Endothelial cell (in vitro differentiated cells): ENCODE measurements around the gene ARL8A. TPM values are rescaled to one million over a fixed set of nuclear protein-coding genes. Genes with fewer than 3 reads are reported as not detected.

Source experiments
- DNase-seq: peaks from one replicate; pipeline ENCODE4 v3.0.0; 2021; ENCODE audit warnings: low spot score
- H3K27ac Mint-ChIP-seq: one replicate; pipeline ENCODE4 v1.8.0; 2021; ENCODE audit warnings: mixed read lengths, inconsistent platforms; ENCODE audit not compliant: unreplicated experiment
- H3K27me3 Mint-ChIP-seq: one replicate; pipeline ENCODE4 v1.8.0; 2021; ENCODE audit warnings: mild to moderate bottlenecking, moderate library complexity, mixed read lengths, inconsistent platforms; ENCODE audit not compliant: unreplicated experiment
- H3K36me3 Mint-ChIP-seq: one replicate; pipeline ENCODE4 v1.8.0; 2021; ENCODE audit warnings: mild to moderate bottlenecking, low read depth, mixed read lengths, inconsistent platforms; ENCODE audit not compliant: unreplicated experiment
- H3K4me1 Mint-ChIP-seq: one replicate; pipeline ENCODE4 v1.8.0; 2021; ENCODE audit warnings: mild to moderate bottlenecking, mixed read lengths, inconsistent platforms; ENCODE audit not compliant: unreplicated experiment
- H3K4me3 Mint-ChIP-seq: one replicate; pipeline ENCODE4 v1.8.0; 2021; ENCODE audit warnings: mild to moderate bottlenecking, mixed read lengths, inconsistent platforms; ENCODE audit not compliant: unreplicated experiment
- H3K9me3 Mint-ChIP-seq: one replicate; pipeline ENCODE4 v1.8.0; 2021; ENCODE audit warnings: mixed read lengths, inconsistent platforms; ENCODE audit not compliant: unreplicated experiment
- CTCF ChIP-seq: fragments of 200-600 bp; sonication (generic); IDR thresholded peaks from one replicate; pipeline ENCODE4 v1.5.0; 2021; ENCODE audit warnings: antibody characterized with exemption; ENCODE audit not compliant: unreplicated experiment
- total RNA-seq: library from RNA; stranded (reverse); fragmentation: NEBNext Ultra II Directional; extraction: Animal tissue kit (Norgen Biotek cat#: 25700); gene quantifications from one replicate; pipeline ENCODE4 v1.2.1, GENCODE V29; 2021; ENCODE audit not compliant: unreplicated experiment

The ARL8A gene
- total RNA-seq, 1 donor from 2014 or later: 38.8 TPM

- Mint-ChIP-seq H3K27me3 (peaks cover 6% of the 10 kb centered on the region), H3K4me3 (no peak overlapping the region), H3K4me1 (peaks cover 8% of the 10 kb centered on the region), H3K9me3 (no peaks in the 10 kb centered on the region), H3K36me3 (no peaks in the 10 kb centered on the region), H3K27ac (no peak overlapping the region)
- TF ChIP-seq CTCF: no peak
- DNase-seq: no peak
Observed at GRCh38 chr1:202165942-202166843, 21.7 kb upstream of the ARL8A start.

- H3K9me3 Mint-ChIP-seq: no peaks in the 10 kb centered on the region
- no peak for DNase-seq
- no peak overlapping the region for H3K27ac Mint-ChIP-seq
- peaks cover 7% of the 10 kb centered on the region for H3K27me3 Mint-ChIP-seq
- no peaks in the 10 kb centered on the region for H3K36me3 Mint-ChIP-seq
- H3K4me3 Mint-ChIP-seq: no peak overlapping the region
- H3K4me1 Mint-ChIP-seq: peaks cover 13% of the 10 kb centered on the region
- no peak for TF ChIP-seq CTCF
Observed at GRCh38 chr1:202165267-202165941, 20.9 kb upstream of the ARL8A start.

- Mint-ChIP-seq H3K27me3 (peaks cover 4% of the 10 kb centered on the region), H3K4me1 (peaks cover 22% of the 10 kb centered on the region), H3K36me3 (no peaks in the 10 kb centered on the region), H3K27ac (no peak overlapping the region), H3K9me3 (no peaks in the 10 kb centered on the region), H3K4me3 (no peak overlapping the region)
- DNase-seq: no peak
- no peak for TF ChIP-seq CTCF
Observed at GRCh38 chr1:202164271-202165037, 19.9 kb upstream of the ARL8A start.

- Mint-ChIP-seq H3K27ac (no peak overlapping the region), H3K9me3 (no peaks in the 10 kb centered on the region), H3K4me3 (no peak overlapping the region), H3K36me3 (no peaks in the 10 kb centered on the region), H3K27me3 (peaks cover 4% of the 10 kb centered on the region), H3K4me1 (peaks cover 25% of the 10 kb centered on the region)
- DNase-seq: no peak
- no peak for TF ChIP-seq CTCF
Observed at GRCh38 chr1:202163281-202164270, 19.0 kb upstream of the ARL8A start.
